K562 (cell line): Measurements from ENCODE around the gene EGR1. TPM values are rescaled to one million over a fixed set of nuclear protein-coding genes. Genes with fewer than 3 reads are reported as not detected.
A peak's percentile ranks its signal among the peaks of the same experiment; 100 is the strongest.

Experiments
- ARNT ChIP-seq, 2 experiments: fragments of 450-650 bp; IDR thresholded peaks; 2 replicates each; pipeline ENCODE4 v1.6.1; 2016; ENCODE audit warnings: mild to moderate bottlenecking in 1 of 2
- CREB1 ChIP-seq, 2 experiments: sonication (generic) in 1 of 2; formaldehyde crosslinking in 1 of 2; IDR thresholded peaks; 2 replicates each; pipeline versions ENCODE4 v1.6.1 to v1.8.0; 2012 to 2022; ENCODE audit warnings: inconsistent platforms in 1 of 2, mild to moderate bottlenecking in 1 of 2, missing genetic modification reagents in 1 of 2, moderate library complexity in 1 of 2
- ETV6 ChIP-seq, 3 experiments: fragments of 150-350 bp in 1 of 3; sonication (generic) in 1 of 3; formaldehyde crosslinking in 1 of 3; IDR thresholded peaks; 2 replicates each; pipeline versions ENCODE4 v1.6.1 to v1.8.0; 2014 to 2022; ENCODE audit warnings: borderline replicate concordance in 2 of 3, low read depth in 2 of 3, antibody characterized with exemption in 1 of 3, low read length in 1 of 3, mild to moderate bottlenecking in 1 of 3, missing genetic modification reagents in 1 of 3
- FUS ChIP-seq: fragments of 200-400 bp; formaldehyde crosslinking; optimal IDR thresholded peaks from 2 replicates; pipeline ENCODE3; 2017; ENCODE audit warnings: low read depth, low read length
- GMEB1 ChIP-seq: fragments of 250-450 bp; sonication (Bioruptor Pico); IDR thresholded peaks from 2 replicates; pipeline ENCODE4 v1.4.0; 2020; ENCODE audit warnings: mild to moderate bottlenecking
- HDAC1 ChIP-seq, 2 experiments: fragments of 450-650 bp; IDR thresholded peaks; 2 replicates each; pipeline ENCODE4 v1.6.1; 2016 to 2017; ENCODE audit warnings: inconsistent platforms in 1 of 2, mild to moderate bottlenecking in 1 of 2, moderate library complexity in 1 of 2
- ILK ChIP-seq: fragments of 450-650 bp; IDR thresholded peaks from 2 replicates; pipeline ENCODE4 v1.6.1; 2016; ENCODE audit warnings: missing genetic modification characterization, low read depth, mild to moderate bottlenecking, missing compliant biosample characterization, moderate library complexity, borderline replicate concordance
- MCM7 ChIP-seq, 2 experiments: fragments of 450-650 bp; IDR thresholded peaks; 2 replicates each; pipeline ENCODE4 v1.6.1; 2016 to 2018
- MEF2A ChIP-seq: IDR thresholded peaks from 2 replicates; pipeline ENCODE4 v1.6.1; 2011; ENCODE audit warnings: low read depth, mild to moderate bottlenecking, low read length, moderate library complexity; ENCODE audit not compliant: control insufficient read depth
- NFE2L1 ChIP-seq: fragments of 450-650 bp; IDR thresholded peaks from 2 replicates; pipeline ENCODE4 v1.6.1; 2016; ENCODE audit warnings: missing genetic modification characterization, low read depth, mild to moderate bottlenecking, missing compliant biosample characterization, moderate library complexity, borderline replicate concordance
- NR2C2 ChIP-seq, 2 experiments: fragments of 200-800 bp in 1 of 2; sonication (Bioruptor generic) in 1 of 2; sonication (generic) in 1 of 2; formaldehyde crosslinking in 1 of 2; IDR thresholded peaks; 2 replicates each; pipeline versions ENCODE4 v1.6.1 to v1.8.0; 2016 to 2022; ENCODE audit warnings: mild to moderate bottlenecking in 1 of 2, missing compliant biosample characterization in 1 of 2, missing genetic modification characterization in 1 of 2, missing genetic modification reagents in 1 of 2
- POLR2B ChIP-seq: fragments of 450-650 bp; IDR thresholded peaks from 2 replicates; pipeline ENCODE4 v1.6.1; 2018; ENCODE audit warnings: low read depth; ENCODE audit not compliant: partially characterized antibody
- SIN3B ChIP-seq: fragments of 450-650 bp; IDR thresholded peaks from 2 replicates; pipeline ENCODE4 v1.6.1; 2017; ENCODE audit warnings: low read depth, mild to moderate bottlenecking, moderate library complexity
- SMAD1 ChIP-seq: fragments of 150-350 bp; IDR thresholded peaks from 2 replicates; pipeline ENCODE4 v1.6.1; 2014; ENCODE audit warnings: low read length, low read depth; ENCODE audit not compliant: partially characterized antibody
- STAG1 ChIP-seq: sonication (generic); formaldehyde crosslinking; IDR thresholded peaks from 2 replicates; pipeline ENCODE4 v1.5.0; 2020; ENCODE audit warnings: missing genetic modification reagents, borderline replicate concordance
- TEAD1 ChIP-seq, 2 experiments: fragments of 450-650 bp in 1 of 2; sonication (generic) in 1 of 2; formaldehyde crosslinking; IDR thresholded peaks; 2 replicates each; pipeline versions ENCODE4 v1.4.0 to v1.8.0; 2020 to 2022; ENCODE audit warnings: mild to moderate bottlenecking in 2 of 2, missing genetic modification reagents in 1 of 2
- TGIF2 ChIP-seq: sonication (generic); formaldehyde crosslinking; IDR thresholded peaks from 2 replicates; pipeline ENCODE4 v1.8.1; 2022; ENCODE audit warnings: mild to moderate bottlenecking, missing genetic modification reagents, moderate library complexity
- XRCC5 ChIP-seq: fragments of 200-400 bp; formaldehyde crosslinking; IDR thresholded peaks from 2 replicates; pipeline ENCODE4 v1.6.1; 2017; ENCODE audit warnings: low read depth, mild to moderate bottlenecking, low read length
- YY1 ChIP-seq, 3 experiments: IDR thresholded peaks; 2 replicates each; pipeline ENCODE4 v1.6.1; 2011; ENCODE audit warnings: low read length in 2 of 3, mild to moderate bottlenecking in 2 of 3, moderate library complexity in 2 of 3, borderline replicate concordance in 1 of 3, control low read depth in 1 of 3, low read depth in 1 of 3; ENCODE audit not compliant: insufficient read depth in 3 of 3, insufficient replicate concordance in 2 of 3, control insufficient read depth in 1 of 3, insufficient read length in 1 of 3; ENCODE audit errors: extremely low read depth in 1 of 3
- ZC3H4 ChIP-seq: sonication (generic); formaldehyde crosslinking; IDR thresholded peaks from 2 replicates; pipeline ENCODE4 v1.9.0; 2021; ENCODE audit warnings: missing genetic modification reagents, borderline replicate concordance
- ZC3H8 ChIP-seq: fragments of 450-650 bp; IDR thresholded peaks from 2 replicates; pipeline ENCODE4 v1.6.1; 2017
- ZNF212 ChIP-seq: fragments of 450-650 bp; formaldehyde crosslinking; IDR thresholded peaks from 2 replicates; pipeline ENCODE4 v1.4.0; 2020; ENCODE audit warnings: mild to moderate bottlenecking
- ZNF79 ChIP-seq: fragments of 250-450 bp; sonication (Bioruptor Pico); IDR thresholded peaks from 2 replicates; pipeline ENCODE4 v1.4.0; 2020; ENCODE audit warnings: low read depth, mild to moderate bottlenecking, moderate library complexity
- polyA plus RNA-seq, 8 experiments: library from polyadenylated mRNA; depleted of rRNA in 4 of 8; stranded (reverse) in 5 of 8; unstranded in 3 of 8; fragments of >200 nt; fragmentation: Nextera tagmentation in 2 of 8; fragmentation: Illumina TruSeq in 1 of 8; extraction: Ambion mirVana in 2 of 8; extraction: Trizol in 1 of 8; gene quantifications; 2 replicates each; pipeline versions ENCODE4 v1.2.1 to v1.2.3, GENCODE V29; 2011 to 2014; ENCODE audit warnings: inconsistent platforms in 1 of 8, missing spikeins in 1 of 8
- total RNA-seq, 7 experiments: library from RNA; depleted of rRNA in 6 of 7; stranded (reverse); fragments of >200 nt in 6 of 7; fragmentation: Illumina TruSeq in 2 of 7; extraction: Trizol in 2 of 7; gene quantifications; 2 replicates each; pipeline versions ENCODE4 v1.2.1 to v1.2.3, GENCODE V29; 2011 to 2021; ENCODE audit warnings: low replicate concordance in 1 of 7
- TF ChIP-seq, protein P1 (sequence below): sonication (generic); formaldehyde crosslinking; IDR thresholded peaks from 2 replicates; pipeline ENCODE4 v1.8.1; 2023; ENCODE audit warnings: mild to moderate bottlenecking, missing genetic modification reagents

EGR1 gene
- total and polyA plus RNA-seq, 9 of the 15 experiments (the other 6 are each of a cell fraction or from before 2014, with no cell fraction given) = 1.3 to 132 (median 21.5) TPM

DNA sequence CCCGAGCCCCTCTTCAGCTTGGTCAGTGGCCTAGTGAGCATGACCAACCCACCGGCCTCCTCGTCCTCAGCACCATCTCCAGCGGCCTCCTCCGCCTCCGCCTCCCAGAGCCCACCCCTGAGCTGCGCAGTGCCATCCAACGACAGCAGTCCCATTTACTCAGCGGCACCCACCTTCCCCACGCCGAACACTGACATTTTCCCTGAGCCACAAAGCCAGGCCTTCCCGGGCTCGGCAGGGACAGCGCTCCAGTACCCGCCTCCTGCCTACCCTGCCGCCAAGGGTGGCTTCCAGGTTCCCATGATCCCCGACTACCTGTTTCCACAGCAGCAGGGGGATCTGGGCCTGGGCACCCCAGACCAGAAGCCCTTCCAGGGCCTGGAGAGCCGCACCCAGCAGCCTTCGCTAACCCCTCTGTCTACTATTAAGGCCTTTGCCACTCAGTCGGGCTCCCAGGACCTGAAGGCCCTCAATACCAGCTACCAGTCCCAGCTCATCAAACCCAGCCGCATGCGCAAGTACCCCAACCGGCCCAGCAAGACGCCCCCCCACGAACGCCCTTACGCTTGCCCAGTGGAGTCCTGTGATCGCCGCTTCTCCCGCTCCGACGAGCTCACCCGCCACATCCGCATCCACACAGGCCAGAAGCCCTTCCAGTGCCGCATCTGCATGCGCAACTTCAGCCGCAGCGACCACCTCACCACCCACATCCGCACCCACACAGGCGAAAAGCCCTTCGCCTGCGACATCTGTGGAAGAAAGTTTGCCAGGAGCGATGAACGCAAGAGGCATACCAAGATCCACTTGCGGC lies 1.8 kb downstream of the EGR1 start (continued):
- TF ChIP-seq FUS (no peak), STAG1 (CRISPR knock-in tag) (peak; percentile 12; the same call in 1 of the 2 replicates), ILK (tag) (no peak), YY1 (IDR thresholded peaks at IDR 0.05; ENCODE audit: borderline replicate concordance in 1 of 3, control insufficient read depth in 1 of 3, extremely low read depth in 1 of 3, insufficient read depth in 3 of 3, insufficient read length in 1 of 3, insufficient replicate concordance in 2 of 3, low read depth in 1 of 3, low read length in 2 of 3) (peak in 1 of 3 experiments; percentile 6), GMEB1 (CRISPR knock-in tag) (no peak), SMAD1 (peak; percentile 48), MEF2A (peak; percentile 21; the same call in 1 of the 2 replicates), TGIF2 (CRISPR knock-in tag) (peak; percentile 90; the same call in 1 of the 2 replicates), POLR2B (peak; percentile 61), ZNF212 (CRISPR knock-in tag) (no peak), CREB1 (IDR thresholded peaks at IDR 0.05) (peak; percentile 3; the same call in 1 of the 2 replicates), CREB1 (CRISPR knock-in tag; IDR thresholded peaks at IDR 0.05) (peak; percentile 53), XRCC5 (no peak; the same call in 1 of the 2 replicates), HDAC1 (IDR thresholded peaks at IDR 0.05) (no peak), NR2C2 (CRISPR knock-in tag; IDR thresholded peaks at IDR 0.05) (no peak), NR2C2 (tag; IDR thresholded peaks at IDR 0.05) (no peak), ZNF79 (no peak), TEAD1 (CRISPR knock-in tag; IDR thresholded peaks at IDR 0.05) (peak in 1 of 2 experiments; percentile 48; a peak in 1 of 4 replicates), NFE2L1 (tag) (no peak), MCM7 (IDR thresholded peaks at IDR 0.05) (no peak), ZC3H4 (CRISPR knock-in tag) (peak; percentile 37; the same call in 1 of the 2 replicates), ARNT (IDR thresholded peaks at IDR 0.05) (no peak), SIN3B (no peak), ZC3H8 (no peak), ETV6 (IDR thresholded peaks at IDR 0.05; ENCODE audit: borderline replicate concordance in 1 of 2, low read depth in 2 of 2, low read length in 1 of 2) (no peak), ETV6 (CRISPR knock-in tag; IDR thresholded peaks at IDR 0.05; ENCODE audit: borderline replicate concordance) (peak; percentile 62; the same call in 1 of the 2 replicates)
- TF ChIP-seq, protein P1, sequence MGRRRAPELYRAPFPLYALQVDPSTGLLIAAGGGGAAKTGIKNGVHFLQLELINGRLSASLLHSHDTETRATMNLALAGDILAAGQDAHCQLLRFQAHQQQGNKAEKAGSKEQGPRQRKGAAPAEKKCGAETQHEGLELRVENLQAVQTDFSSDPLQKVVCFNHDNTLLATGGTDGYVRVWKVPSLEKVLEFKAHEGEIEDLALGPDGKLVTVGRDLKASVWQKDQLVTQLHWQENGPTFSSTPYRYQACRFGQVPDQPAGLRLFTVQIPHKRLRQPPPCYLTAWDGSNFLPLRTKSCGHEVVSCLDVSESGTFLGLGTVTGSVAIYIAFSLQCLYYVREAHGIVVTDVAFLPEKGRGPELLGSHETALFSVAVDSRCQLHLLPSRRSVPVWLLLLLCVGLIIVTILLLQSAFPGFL = peak; percentile 10; the same call in 1 of the 2 replicates
